DOHH2 (cell line): ENCODE results near the gene FAM98A.

Source experiments
- CTCF ChIP-seq: fragments of 200-600 bp; sonication (generic); IDR thresholded peaks from one replicate; pipeline ENCODE4 v1.5.1; 2014; ENCODE audit warnings: antibody characterized with exemption, mild to moderate bottlenecking, low read depth, low read length; ENCODE audit not compliant: poor library complexity, severe bottlenecking
- EZH2phosphoT487 ChIP-seq: fragments of 200-600 bp; sonication (generic); IDR thresholded peaks from 2 replicates; pipeline ENCODE4 v1.6.1; 2017; ENCODE audit warnings: borderline replicate concordance, mild to moderate bottlenecking, antibody characterized with exemption, low read length, moderate library complexity, mixed read lengths

GRCh38 chr2:33588232-33588631, 10.9 kb downstream of the FAM98A start:
- TF ChIP-seq CTCF (no peak), EZH2phosphoT487 (no peak)
